Measurements from ENCODE around the gene LRRC53.

Gene LRRC53

GRCh38 chr1:74531796-74532195 is 19.4 kb upstream of the LRRC53 start:
- Mint-ChIP-seq H3K27me3 (ENCODE audit: low read depth) (no peaks in the 10 kb centered on the region), H3K4me1 (no peaks in the 10 kb centered on the region), H3K36me3 (ENCODE audit: low read depth) (no peaks in the 10 kb centered on the region), H3K9me3 (no peaks in the 10 kb centered on the region), H3K4me3 (no peak overlapping the region), H3K27ac (no peak overlapping the region)
- TF ChIP-seq CTCF (IDR thresholded peaks at IDR 0.05; ENCODE audit: unreplicated experiment in 3 of 3): no peak

- no peak for TF ChIP-seq CTCF (IDR thresholded peaks at IDR 0.05; ENCODE audit: unreplicated experiment in 3 of 3)
- Mint-ChIP-seq H3K27me3 (ENCODE audit: low read depth) (no peaks in the 10 kb centered on the region), H3K9me3 (no peaks in the 10 kb centered on the region), H3K4me3 (no peak overlapping the region), H3K27ac (no peak overlapping the region), H3K36me3 (ENCODE audit: low read depth) (no peaks in the 10 kb centered on the region), H3K4me1 (no peaks in the 10 kb centered on the region)
Observed at GRCh38 chr1:74530892-74531291, 18.5 kb upstream of the LRRC53 start.

- H3K36me3 Mint-ChIP-seq (ENCODE audit: low read depth): no peaks in the 10 kb centered on the region
- no peak for TF ChIP-seq CTCF (IDR thresholded peaks at IDR 0.05; ENCODE audit: unreplicated experiment in 3 of 3)
Observed at GRCh38 chr1:74528123-74528522, 15.7 kb upstream of the LRRC53 start.

GRCh38 chr1:74526708-74527107 is 14.3 kb upstream of the LRRC53 start:
- Mint-ChIP-seq H3K4me3 (no peak overlapping the region), H3K4me1 (peaks cover 10% of the 10 kb centered on the region), H3K27ac (no peak overlapping the region), H3K36me3 (ENCODE audit: low read depth) (no peaks in the 10 kb centered on the region), H3K9me3 (no peaks in the 10 kb centered on the region), H3K27me3 (ENCODE audit: low read depth) (no peaks in the 10 kb centered on the region)
- TF ChIP-seq CTCF (IDR thresholded peaks at IDR 0.05; ENCODE audit: unreplicated experiment in 3 of 3): no peak

More at GRCh38 chr1:74528123-74528522, 15.7 kb upstream of the LRRC53 start:
- no peak overlapping the region for H3K27ac Mint-ChIP-seq
- no peak overlapping the region for H3K4me3 Mint-ChIP-seq
- no peaks in the 10 kb centered on the region for H3K27me3 Mint-ChIP-seq (ENCODE audit: low read depth)
- H3K9me3 Mint-ChIP-seq: no peaks in the 10 kb centered on the region
- no peaks in the 10 kb centered on the region for H3K4me1 Mint-ChIP-seq

GRCh38 chr1:74523873-74524480 is 11.6 kb upstream of the LRRC53 start:
- TF ChIP-seq CTCF (IDR thresholded peaks at IDR 0.05; ENCODE audit: unreplicated experiment in 3 of 3): no peak
- Mint-ChIP-seq H3K4me3 (no peak overlapping the region), H3K4me1 (peaks cover 14% of the 10 kb centered on the region), H3K9me3 (peaks cover 3% of the 10 kb centered on the region), H3K27ac (no peak overlapping the region), H3K36me3 (ENCODE audit: low read depth) (no peaks in the 10 kb centered on the region), H3K27me3 (ENCODE audit: low read depth) (no peaks in the 10 kb centered on the region)

- Mint-ChIP-seq H3K27ac (peak overlapping the region in 1 of 3 experiments; percentile 10), H3K4me3 (no peak overlapping the region), H3K27me3 (ENCODE audit: low read depth) (no peaks in the 10 kb centered on the region), H3K4me1 (peaks cover 14% of the 10 kb centered on the region), H3K9me3 (peaks cover 3% of the 10 kb centered on the region), H3K36me3 (ENCODE audit: low read depth) (no peaks in the 10 kb centered on the region)
- TF ChIP-seq CTCF (IDR thresholded peaks at IDR 0.05; ENCODE audit: unreplicated experiment in 3 of 3): no peak
Observed at GRCh38 chr1:74522148-74522547, 9.7 kb upstream of the LRRC53 start.

Measured in nephron (organoid).